Endothelial cell (in vitro differentiated cells): ENCODE data around the gene ELAPOR1. TPM values are rescaled to one million over a fixed set of nuclear protein-coding genes. Genes with fewer than 3 reads are reported as not detected.

Experiments
- DNase-seq: peaks from one replicate; pipeline ENCODE4 v3.0.0; 2021; ENCODE audit warnings: low spot score
- H3K27ac Mint-ChIP-seq: one replicate; pipeline ENCODE4 v1.8.0; 2021; ENCODE audit warnings: mixed read lengths, inconsistent platforms; ENCODE audit not compliant: unreplicated experiment
- H3K27me3 Mint-ChIP-seq: one replicate; pipeline ENCODE4 v1.8.0; 2021; ENCODE audit warnings: mild to moderate bottlenecking, moderate library complexity, mixed read lengths, inconsistent platforms; ENCODE audit not compliant: unreplicated experiment
- H3K36me3 Mint-ChIP-seq: one replicate; pipeline ENCODE4 v1.8.0; 2021; ENCODE audit warnings: mild to moderate bottlenecking, low read depth, mixed read lengths, inconsistent platforms; ENCODE audit not compliant: unreplicated experiment
- H3K4me1 Mint-ChIP-seq: one replicate; pipeline ENCODE4 v1.8.0; 2021; ENCODE audit warnings: mild to moderate bottlenecking, mixed read lengths, inconsistent platforms; ENCODE audit not compliant: unreplicated experiment
- H3K4me3 Mint-ChIP-seq: one replicate; pipeline ENCODE4 v1.8.0; 2021; ENCODE audit warnings: mild to moderate bottlenecking, mixed read lengths, inconsistent platforms; ENCODE audit not compliant: unreplicated experiment
- H3K9me3 Mint-ChIP-seq: one replicate; pipeline ENCODE4 v1.8.0; 2021; ENCODE audit warnings: mixed read lengths, inconsistent platforms; ENCODE audit not compliant: unreplicated experiment
- CTCF ChIP-seq: fragments of 200-600 bp; sonication (generic); IDR thresholded peaks from one replicate; pipeline ENCODE4 v1.5.0; 2021; ENCODE audit warnings: antibody characterized with exemption; ENCODE audit not compliant: unreplicated experiment
- total RNA-seq: library from RNA; stranded (reverse); fragmentation: NEBNext Ultra II Directional; extraction: Animal tissue kit (Norgen Biotek cat#: 25700); gene quantifications from one replicate; pipeline ENCODE4 v1.2.1, GENCODE V29; 2021; ENCODE audit not compliant: unreplicated experiment

The ELAPOR1 gene
- total RNA-seq, 1 donor from 2014 or later, result 0.26 TPM

GRCh38 chr1:109104364-109105151 is 9.4 kb upstream of the ELAPOR1 start:
- no peak for DNase-seq
- Mint-ChIP-seq H3K27me3 (peaks cover 13% of the 10 kb centered on the region), H3K9me3 (no peaks in the 10 kb centered on the region), H3K36me3 (peaks cover 4% of the 10 kb centered on the region), H3K4me1 (peaks cover 3% of the 10 kb centered on the region), H3K4me3 (no peak overlapping the region), H3K27ac (no peak overlapping the region)
- TF ChIP-seq CTCF, result no peak

GRCh38 chr1:109105881-109106280 is 8.0 kb upstream of the ELAPOR1 start:
- peaks cover 10% of the 10 kb centered on the region for H3K27me3 Mint-ChIP-seq
- no peak for TF ChIP-seq CTCF
- no peak overlapping the region for H3K4me3 Mint-ChIP-seq
- no peaks in the 10 kb centered on the region for H3K9me3 Mint-ChIP-seq
- H3K27ac Mint-ChIP-seq, result no peak overlapping the region
- no peak for DNase-seq
- H3K4me1 Mint-ChIP-seq, result peaks cover 2% of the 10 kb centered on the region
- H3K36me3 Mint-ChIP-seq, result peaks cover 4% of the 10 kb centered on the region

GRCh38 chr1:109107785-109108184 is 6.1 kb upstream of the ELAPOR1 start:
- H3K36me3 Mint-ChIP-seq, result peaks cover 4% of the 10 kb centered on the region
- peaks cover 7% of the 10 kb centered on the region for H3K4me1 Mint-ChIP-seq
- H3K4me3 Mint-ChIP-seq, result no peak overlapping the region
- no peak for DNase-seq
- TF ChIP-seq CTCF, result no peak
- H3K27ac Mint-ChIP-seq, result no peak overlapping the region
- peaks cover 13% of the 10 kb centered on the region for H3K27me3 Mint-ChIP-seq
- no peaks in the 10 kb centered on the region for H3K9me3 Mint-ChIP-seq

GRCh38 chr1:109109906-109110305 is 4.0 kb upstream of the ELAPOR1 start:
- peak overlapping the region; percentile 4 for H3K27ac Mint-ChIP-seq
- no peak overlapping the region for H3K4me3 Mint-ChIP-seq
- H3K36me3 Mint-ChIP-seq, result no peaks in the 10 kb centered on the region
- H3K4me1 Mint-ChIP-seq, result peaks cover 10% of the 10 kb centered on the region
- no peaks in the 10 kb centered on the region for H3K9me3 Mint-ChIP-seq
- H3K27me3 Mint-ChIP-seq, result peaks cover 16% of the 10 kb centered on the region
- DNase-seq, result no peak
- no peak for TF ChIP-seq CTCF

DNA sequence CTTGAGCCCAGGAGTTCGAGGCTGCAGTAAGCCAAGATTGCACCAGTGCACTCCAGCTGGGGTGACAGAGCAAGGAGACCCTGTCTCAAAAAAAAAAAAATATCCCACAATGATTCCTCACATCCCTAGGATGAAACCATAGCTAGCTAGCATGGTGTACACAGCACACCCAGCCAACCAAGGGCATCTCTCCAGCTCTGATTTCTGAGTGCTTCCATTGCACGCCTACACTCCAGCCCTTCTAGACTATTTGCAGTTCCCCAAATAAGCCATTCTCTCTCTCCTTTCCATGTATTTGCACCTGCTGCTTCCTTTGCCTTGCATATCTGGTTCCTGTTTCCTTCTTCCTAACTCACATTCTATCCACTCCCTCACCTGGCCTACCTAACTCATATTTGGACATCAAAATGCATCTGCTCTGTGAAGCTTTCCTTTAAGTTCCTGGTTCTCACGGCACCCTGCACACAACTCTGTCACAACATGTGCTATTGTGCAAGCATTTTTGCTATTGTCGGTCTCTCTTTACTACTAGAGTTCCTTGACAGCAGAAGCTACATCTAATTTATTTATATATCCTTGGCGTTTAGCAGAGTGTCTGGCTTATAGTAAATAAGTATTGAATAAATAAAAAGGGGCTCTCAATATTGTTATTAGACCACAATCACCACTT is 2.4 kb upstream of the ELAPOR1 start:
- peak overlapping the region; percentile 68 for H3K27ac Mint-ChIP-seq
- H3K4me1 Mint-ChIP-seq, result peaks cover 10% of the 10 kb centered on the region
- no peaks in the 10 kb centered on the region for H3K9me3 Mint-ChIP-seq
- no peak for TF ChIP-seq CTCF
- peaks cover 18% of the 10 kb centered on the region for H3K27me3 Mint-ChIP-seq
- H3K36me3 Mint-ChIP-seq, result no peaks in the 10 kb centered on the region
- peak overlapping the region; percentile 1 for H3K4me3 Mint-ChIP-seq
- DNase-seq, result no peak
